Mammary epithelial cell (primary cell): ENCODE data around the gene TTC9.

ENCODE experiments used
- EZH2 ChIP-seq: IDR thresholded peaks from 2 replicates; pipeline ENCODE4 v1.6.1; 2012; ENCODE audit warnings: low read length, inconsistent platforms, borderline replicate concordance
- TF ChIP-seq, protein P1 (sequence below), 2 donors: IDR thresholded peaks in 1 of 2; conservative IDR thresholded peaks in 1 of 2; 2 replicates each; pipeline ENCODE4 v1.5.1; 2011 to 2012; ENCODE audit warnings: inconsistent platforms in 2 of 2, low read length in 2 of 2, mild to moderate bottlenecking in 2 of 2, control low read depth in 1 of 2, low read depth in 1 of 2; ENCODE audit not compliant: insufficient read depth in 1 of 2; ENCODE audit errors: extremely low read depth in 1 of 2

DNA sequence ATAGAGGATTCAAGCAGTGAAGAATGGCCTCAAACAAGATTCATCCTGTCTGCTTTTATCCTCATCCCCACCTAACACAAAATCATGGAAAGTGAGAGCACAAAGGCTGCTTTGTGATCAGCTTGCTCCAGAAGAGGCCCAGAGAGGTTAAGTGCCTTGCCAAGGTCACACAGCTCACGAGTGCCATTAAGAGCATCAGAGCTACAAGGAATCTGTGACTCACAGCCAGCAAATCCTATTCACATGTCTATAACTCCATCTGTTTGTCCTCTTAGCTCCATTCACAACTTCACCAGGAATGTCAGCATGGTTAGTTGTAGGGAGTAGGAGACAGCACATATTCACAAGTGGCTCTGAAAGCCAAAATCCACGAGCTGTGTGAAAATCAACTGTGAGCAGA is 79.8 kb downstream of the TTC9 start:
- TF ChIP-seq, protein P1, sequence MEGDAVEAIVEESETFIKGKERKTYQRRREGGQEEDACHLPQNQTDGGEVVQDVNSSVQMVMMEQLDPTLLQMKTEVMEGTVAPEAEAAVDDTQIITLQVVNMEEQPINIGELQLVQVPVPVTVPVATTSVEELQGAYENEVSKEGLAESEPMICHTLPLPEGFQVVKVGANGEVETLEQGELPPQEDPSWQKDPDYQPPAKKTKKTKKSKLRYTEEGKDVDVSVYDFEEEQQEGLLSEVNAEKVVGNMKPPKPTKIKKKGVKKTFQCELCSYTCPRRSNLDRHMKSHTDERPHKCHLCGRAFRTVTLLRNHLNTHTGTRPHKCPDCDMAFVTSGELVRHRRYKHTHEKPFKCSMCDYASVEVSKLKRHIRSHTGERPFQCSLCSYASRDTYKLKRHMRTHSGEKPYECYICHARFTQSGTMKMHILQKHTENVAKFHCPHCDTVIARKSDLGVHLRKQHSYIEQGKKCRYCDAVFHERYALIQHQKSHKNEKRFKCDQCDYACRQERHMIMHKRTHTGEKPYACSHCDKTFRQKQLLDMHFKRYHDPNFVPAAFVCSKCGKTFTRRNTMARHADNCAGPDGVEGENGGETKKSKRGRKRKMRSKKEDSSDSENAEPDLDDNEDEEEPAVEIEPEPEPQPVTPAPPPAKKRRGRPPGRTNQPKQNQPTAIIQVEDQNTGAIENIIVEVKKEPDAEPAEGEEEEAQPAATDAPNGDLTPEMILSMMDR (conservative IDR thresholded peaks at IDR 0.05 in 1 of 2, IDR thresholded peaks at IDR 0.05 in 1 of 2; ENCODE audit: extremely low read depth in 1 of 2, insufficient read depth in 1 of 2, low read depth in 1 of 2, low read length in 2 of 2), result no peak
- no peak for TF ChIP-seq EZH2
